Measurements from ENCODE around the gene IFIH1. TPM values are rescaled to one million over a fixed set of nuclear protein-coding genes. Genes with fewer than 3 reads are reported as not detected.

The IFIH1 gene
- total and polyA plus RNA-seq, 2 experiments from 2014 or later, result 1.2 to 2.5 TPM

- Histone ChIP-seq H3K27ac (ENCODE audit: low read depth) (no peak overlapping the region), H2AFZ (no peak overlapping the region), H3K9me2 (ENCODE audit: insufficient read depth) (no peaks in the 10 kb centered on the region), H4K20me1 (replicated peaks; ENCODE audit: insufficient read depth) (no peaks in the 10 kb centered on the region), H3K4me1 (ENCODE audit: insufficient read depth) (no peaks in the 10 kb centered on the region), H3F3A (replicated peaks; ENCODE audit: low read depth) (no peaks in the 10 kb centered on the region), H3K4me2 (no peak overlapping the region), H3K4me3 (no peak overlapping the region), H3K27me3 (ENCODE audit: insufficient read depth) (no peaks in the 10 kb centered on the region), H3K79me2 (replicated peaks; ENCODE audit: insufficient read depth) (no peaks in the 10 kb centered on the region), H3K36me3 (ENCODE audit: insufficient read depth) (no peaks in the 10 kb centered on the region)
- no peak for ATAC-seq
- H3K27me3 Mint-ChIP-seq (ENCODE audit: insufficient read depth, low read depth, poor library complexity), result no peaks in the 10 kb centered on the region
- DNase-seq (ENCODE audit: low spot score), result no peak
- H3K4me3 Mint-ChIP-seq, result no peak overlapping the region
- no peak overlapping the region for H3K27ac Mint-ChIP-seq
- H3K36me3 Mint-ChIP-seq (ENCODE audit: low read depth), result no peaks in the 10 kb centered on the region
- TF ChIP-seq, protein P1, sequence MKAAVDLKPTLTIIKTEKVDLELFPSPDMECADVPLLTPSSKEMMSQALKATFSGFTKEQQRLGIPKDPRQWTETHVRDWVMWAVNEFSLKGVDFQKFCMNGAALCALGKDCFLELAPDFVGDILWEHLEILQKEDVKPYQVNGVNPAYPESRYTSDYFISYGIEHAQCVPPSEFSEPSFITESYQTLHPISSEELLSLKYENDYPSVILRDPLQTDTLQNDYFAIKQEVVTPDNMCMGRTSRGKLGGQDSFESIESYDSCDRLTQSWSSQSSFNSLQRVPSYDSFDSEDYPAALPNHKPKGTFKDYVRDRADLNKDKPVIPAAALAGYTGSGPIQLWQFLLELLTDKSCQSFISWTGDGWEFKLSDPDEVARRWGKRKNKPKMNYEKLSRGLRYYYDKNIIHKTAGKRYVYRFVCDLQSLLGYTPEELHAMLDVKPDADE (IDR thresholded peaks at IDR 0.05), result no peak
- no peak for TF ChIP-seq ZNF462 (CRISPR knock-in tag; IDR thresholded peaks at IDR 0.05)
- no peak for TF ChIP-seq NANOG (IDR thresholded peaks at IDR 0.05; ENCODE audit: borderline replicate concordance)
- TF ChIP-seq CTCF (conservative IDR thresholded peaks at IDR 0.05; ENCODE audit: low read depth in 2 of 2), result no peak
- TF ChIP-seq JUNB (IDR thresholded peaks at IDR 0.05; ENCODE audit: unreplicated experiment), result no peak
- no peak for TF ChIP-seq STAT1 (IDR thresholded peaks at IDR 0.05; ENCODE audit: unreplicated experiment)
- no peak for TF ChIP-seq ZNF114 (CRISPR knock-in tag; IDR thresholded peaks at IDR 0.05)
- TF ChIP-seq ZNF331 (CRISPR knock-in tag; IDR thresholded peaks at IDR 0.05; ENCODE audit: low read depth), result no peak
- TF ChIP-seq CREB1 (CRISPR knock-in tag; IDR thresholded peaks at IDR 0.05; ENCODE audit: low read depth), result no peak
- TF ChIP-seq, protein P2, sequence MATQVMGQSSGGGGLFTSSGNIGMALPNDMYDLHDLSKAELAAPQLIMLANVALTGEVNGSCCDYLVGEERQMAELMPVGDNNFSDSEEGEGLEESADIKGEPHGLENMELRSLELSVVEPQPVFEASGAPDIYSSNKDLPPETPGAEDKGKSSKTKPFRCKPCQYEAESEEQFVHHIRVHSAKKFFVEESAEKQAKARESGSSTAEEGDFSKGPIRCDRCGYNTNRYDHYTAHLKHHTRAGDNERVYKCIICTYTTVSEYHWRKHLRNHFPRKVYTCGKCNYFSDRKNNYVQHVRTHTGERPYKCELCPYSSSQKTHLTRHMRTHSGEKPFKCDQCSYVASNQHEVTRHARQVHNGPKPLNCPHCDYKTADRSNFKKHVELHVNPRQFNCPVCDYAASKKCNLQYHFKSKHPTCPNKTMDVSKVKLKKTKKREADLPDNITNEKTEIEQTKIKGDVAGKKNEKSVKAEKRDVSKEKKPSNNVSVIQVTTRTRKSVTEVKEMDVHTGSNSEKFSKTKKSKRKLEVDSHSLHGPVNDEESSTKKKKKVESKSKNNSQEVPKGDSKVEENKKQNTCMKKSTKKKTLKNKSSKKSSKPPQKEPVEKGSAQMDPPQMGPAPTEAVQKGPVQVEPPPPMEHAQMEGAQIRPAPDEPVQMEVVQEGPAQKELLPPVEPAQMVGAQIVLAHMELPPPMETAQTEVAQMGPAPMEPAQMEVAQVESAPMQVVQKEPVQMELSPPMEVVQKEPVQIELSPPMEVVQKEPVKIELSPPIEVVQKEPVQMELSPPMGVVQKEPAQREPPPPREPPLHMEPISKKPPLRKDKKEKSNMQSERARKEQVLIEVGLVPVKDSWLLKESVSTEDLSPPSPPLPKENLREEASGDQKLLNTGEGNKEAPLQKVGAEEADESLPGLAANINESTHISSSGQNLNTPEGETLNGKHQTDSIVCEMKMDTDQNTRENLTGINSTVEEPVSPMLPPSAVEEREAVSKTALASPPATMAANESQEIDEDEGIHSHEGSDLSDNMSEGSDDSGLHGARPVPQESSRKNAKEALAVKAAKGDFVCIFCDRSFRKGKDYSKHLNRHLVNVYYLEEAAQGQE (IDR thresholded peaks at IDR 0.05; ENCODE audit: unreplicated experiment), result no peak
- no peak for TF ChIP-seq POLR2AphosphoS5 (IDR thresholded peaks at IDR 0.05; ENCODE audit: low read depth)
- no peak for TF ChIP-seq EZH2phosphoT487 (IDR thresholded peaks at IDR 0.05; ENCODE audit: unreplicated experiment)
- TF ChIP-seq EZH2 (IDR thresholded peaks at IDR 0.05; ENCODE audit: low read depth, unreplicated experiment), result no peak
- H3K4me1 Mint-ChIP-seq, result peaks cover 10% of the 10 kb centered on the region; the same call in 2 of the 3 replicates
- H3K9me3 Mint-ChIP-seq, result peaks cover 3% of the 10 kb centered on the region; the same call in 1 of the 3 replicates
Measured at GRCh38 chr2:162232027-162232426, 86.5 kb downstream of the IFIH1 start.

All from GM23338 (cell line).